HEK293 (cell line): ENCODE measurements around the gene TPST2.

Experiments
- GLI4 ChIP-seq: fragments of 450-650 bp; formaldehyde crosslinking; IDR thresholded peaks from 2 replicates; pipeline ENCODE4 v1.5.1; 2016; ENCODE audit warnings: missing biosample characterization, missing genetic modification characterization
- HOXC10 ChIP-seq: sonication (generic); formaldehyde crosslinking; IDR thresholded peaks from 2 replicates; pipeline ENCODE4 v1.8.1; 2023; ENCODE audit warnings: mild to moderate bottlenecking, missing genetic modification reagents
- KLF1 ChIP-seq: fragments of 450-650 bp; formaldehyde crosslinking; IDR thresholded peaks from 2 replicates; pipeline ENCODE4 v1.5.1; 2016; ENCODE audit warnings: missing biosample characterization, missing genetic modification characterization
- PRDM1 ChIP-seq: fragments of 450-650 bp; formaldehyde crosslinking; IDR thresholded peaks from 2 replicates; pipeline ENCODE4; 2016; ENCODE audit warnings: missing biosample characterization, missing genetic modification characterization
- ZNF416 ChIP-seq: fragments of 450-650 bp; formaldehyde crosslinking; IDR thresholded peaks from 2 replicates; pipeline ENCODE4 v1.5.1; 2016; ENCODE audit warnings: missing biosample characterization, missing genetic modification characterization
- ZNF473 ChIP-seq: fragments of 450-650 bp; formaldehyde crosslinking; IDR thresholded peaks from 2 replicates; pipeline ENCODE4 v1.5.1; 2017; ENCODE audit warnings: missing biosample characterization, missing genetic modification characterization
- ZNF501 ChIP-seq: fragments of 450-650 bp; formaldehyde crosslinking; IDR thresholded peaks from 2 replicates; pipeline ENCODE4 v1.5.1; 2016; ENCODE audit warnings: missing biosample characterization, missing genetic modification characterization
- ZNF600 ChIP-seq: fragments of 450-650 bp; formaldehyde crosslinking; IDR thresholded peaks from 2 replicates; pipeline ENCODE4 v1.5.1; 2016; ENCODE audit warnings: missing biosample characterization, missing genetic modification characterization
- ZNF629 ChIP-seq: fragments of 450-650 bp; formaldehyde crosslinking; IDR thresholded peaks from 2 replicates; pipeline ENCODE4 v1.5.1; 2017; ENCODE audit warnings: missing biosample characterization, missing genetic modification characterization
- ZNF664 ChIP-seq: fragments of 450-650 bp; formaldehyde crosslinking; IDR thresholded peaks from 2 replicates; pipeline ENCODE4 v1.5.1; 2016; ENCODE audit warnings: missing biosample characterization, missing genetic modification characterization
- ZNF670 ChIP-seq: fragments of 450-650 bp; formaldehyde crosslinking; IDR thresholded peaks from 2 replicates; pipeline ENCODE4 v1.5.1; 2016; ENCODE audit warnings: missing biosample characterization, missing genetic modification characterization, low read depth
- ZNF692 ChIP-seq: fragments of 450-650 bp; formaldehyde crosslinking; IDR thresholded peaks from 2 replicates; pipeline ENCODE4 v1.5.1; 2016; ENCODE audit warnings: missing biosample characterization, missing genetic modification characterization
- TF ChIP-seq, protein P1 (sequence below): fragments of 450-650 bp; formaldehyde crosslinking; conservative IDR thresholded peaks from 2 replicates; pipeline ENCODE4 v1.5.1; 2016; ENCODE audit warnings: low read depth, missing biosample characterization, missing genetic modification characterization
- TF ChIP-seq, protein P2 (sequence below): fragments of 450-650 bp; formaldehyde crosslinking; IDR thresholded peaks from 2 replicates; pipeline ENCODE4 v1.5.0; 2017; ENCODE audit warnings: missing biosample characterization, missing genetic modification characterization, borderline replicate concordance
- TF ChIP-seq, protein P3 (sequence below): fragments of 450-650 bp; formaldehyde crosslinking; IDR thresholded peaks from 2 replicates; pipeline ENCODE4 v1.5.1; 2016; ENCODE audit warnings: missing biosample characterization, missing genetic modification characterization
- TF ChIP-seq, protein P4 (sequence below): fragments of 450-650 bp; formaldehyde crosslinking; IDR thresholded peaks from 2 replicates; pipeline ENCODE4 v1.5.1; 2016; ENCODE audit warnings: missing biosample characterization, missing genetic modification characterization, low read depth

The TPST2 gene

DNA sequence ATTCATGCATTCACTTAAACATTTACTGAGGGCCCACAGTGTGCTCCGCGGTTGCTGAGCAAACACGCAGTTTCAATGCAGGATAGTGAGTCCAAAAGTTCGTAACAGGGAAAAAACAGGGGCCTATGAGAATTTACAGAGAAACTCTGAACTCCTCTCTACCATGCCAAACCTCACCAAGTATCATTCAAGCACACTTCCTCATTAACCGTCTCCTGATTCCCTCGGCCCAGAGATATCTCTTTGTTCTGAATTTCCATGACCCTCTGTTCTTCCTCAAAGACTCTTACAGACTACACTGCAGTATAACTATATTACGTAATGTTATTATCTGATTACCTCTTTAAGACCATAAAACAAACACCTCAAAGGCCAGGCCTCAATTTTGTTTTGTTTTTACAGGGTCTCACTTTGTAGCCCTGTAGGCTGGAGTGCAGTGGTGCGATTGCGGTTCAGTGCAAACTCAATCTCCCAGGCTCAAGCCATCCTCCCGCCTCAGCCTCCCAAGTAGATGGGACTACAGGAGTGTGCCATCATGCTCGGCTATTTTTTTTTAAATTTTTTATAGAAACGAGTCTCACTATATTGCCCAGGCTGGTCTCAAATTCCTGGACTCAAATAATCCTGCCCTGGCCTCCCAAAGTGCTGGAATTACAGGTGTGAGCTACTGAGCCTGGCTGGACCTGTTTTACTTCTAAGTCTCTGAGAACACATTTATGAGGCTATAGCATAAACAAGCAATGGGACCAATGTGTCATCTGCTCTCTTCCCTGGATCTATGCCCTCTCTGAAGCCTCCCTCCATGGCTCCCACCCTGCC lies 109.9 kb downstream of the TPST2 start (continued):
- TF ChIP-seq KLF1 (tag by site-specific recombination) (no peak), ZNF600 (tag by site-specific recombination) (peak; percentile 80), ZNF501 (tag by site-specific recombination) (no peak), ZNF692 (tag by site-specific recombination) (peak; percentile 74), PRDM1 (tag by site-specific recombination) (no peak), ZNF664 (tag by site-specific recombination) (no peak), ZNF473 (tag by site-specific recombination) (no peak), ZNF670 (tag by site-specific recombination) (no peak), ZNF629 (tag by site-specific recombination) (peak; percentile 60), ZNF416 (tag by site-specific recombination) (no peak), HOXC10 (no peak), GLI4 (no peak)
- TF ChIP-seq, protein P1, sequence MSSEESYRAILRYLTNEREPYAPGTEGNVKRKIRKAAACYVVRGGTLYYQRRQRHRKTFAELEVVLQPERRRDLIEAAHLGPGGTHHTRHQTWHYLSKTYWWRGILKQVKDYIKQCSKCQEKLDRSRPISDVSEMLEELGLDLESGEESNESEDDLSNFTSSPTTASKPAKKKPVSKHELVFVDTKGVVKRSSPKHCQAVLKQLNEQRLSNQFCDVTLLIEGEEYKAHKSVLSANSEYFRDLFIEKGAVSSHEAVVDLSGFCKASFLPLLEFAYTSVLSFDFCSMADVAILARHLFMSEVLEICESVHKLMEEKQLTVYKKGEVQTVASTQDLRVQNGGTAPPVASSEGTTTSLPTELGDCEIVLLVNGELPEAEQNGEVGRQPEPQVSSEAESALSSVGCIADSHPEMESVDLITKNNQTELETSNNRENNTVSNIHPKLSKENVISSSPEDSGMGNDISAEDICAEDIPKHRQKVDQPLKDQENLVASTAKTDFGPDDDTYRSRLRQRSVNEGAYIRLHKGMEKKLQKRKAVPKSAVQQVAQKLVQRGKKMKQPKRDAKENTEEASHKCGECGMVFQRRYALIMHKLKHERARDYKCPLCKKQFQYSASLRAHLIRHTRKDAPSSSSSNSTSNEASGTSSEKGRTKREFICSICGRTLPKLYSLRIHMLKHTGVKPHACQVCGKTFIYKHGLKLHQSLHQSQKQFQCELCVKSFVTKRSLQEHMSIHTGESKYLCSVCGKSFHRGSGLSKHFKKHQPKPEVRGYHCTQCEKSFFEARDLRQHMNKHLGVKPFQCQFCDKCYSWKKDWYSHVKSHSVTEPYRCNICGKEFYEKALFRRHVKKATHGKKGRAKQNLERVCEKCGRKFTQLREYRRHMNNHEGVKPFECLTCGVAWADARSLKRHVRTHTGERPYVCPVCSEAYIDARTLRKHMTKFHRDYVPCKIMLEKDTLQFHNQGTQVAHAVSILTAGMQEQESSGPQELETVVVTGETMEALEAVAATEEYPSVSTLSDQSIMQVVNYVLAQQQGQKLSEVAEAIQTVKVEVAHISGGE: no peak
- TF ChIP-seq, protein P2, sequence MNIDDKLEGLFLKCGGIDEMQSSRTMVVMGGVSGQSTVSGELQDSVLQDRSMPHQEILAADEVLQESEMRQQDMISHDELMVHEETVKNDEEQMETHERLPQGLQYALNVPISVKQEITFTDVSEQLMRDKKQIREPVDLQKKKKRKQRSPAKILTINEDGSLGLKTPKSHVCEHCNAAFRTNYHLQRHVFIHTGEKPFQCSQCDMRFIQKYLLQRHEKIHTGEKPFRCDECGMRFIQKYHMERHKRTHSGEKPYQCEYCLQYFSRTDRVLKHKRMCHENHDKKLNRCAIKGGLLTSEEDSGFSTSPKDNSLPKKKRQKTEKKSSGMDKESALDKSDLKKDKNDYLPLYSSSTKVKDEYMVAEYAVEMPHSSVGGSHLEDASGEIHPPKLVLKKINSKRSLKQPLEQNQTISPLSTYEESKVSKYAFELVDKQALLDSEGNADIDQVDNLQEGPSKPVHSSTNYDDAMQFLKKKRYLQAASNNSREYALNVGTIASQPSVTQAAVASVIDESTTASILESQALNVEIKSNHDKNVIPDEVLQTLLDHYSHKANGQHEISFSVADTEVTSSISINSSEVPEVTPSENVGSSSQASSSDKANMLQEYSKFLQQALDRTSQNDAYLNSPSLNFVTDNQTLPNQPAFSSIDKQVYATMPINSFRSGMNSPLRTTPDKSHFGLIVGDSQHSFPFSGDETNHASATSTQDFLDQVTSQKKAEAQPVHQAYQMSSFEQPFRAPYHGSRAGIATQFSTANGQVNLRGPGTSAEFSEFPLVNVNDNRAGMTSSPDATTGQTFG: no peak
- TF ChIP-seq, protein P3, sequence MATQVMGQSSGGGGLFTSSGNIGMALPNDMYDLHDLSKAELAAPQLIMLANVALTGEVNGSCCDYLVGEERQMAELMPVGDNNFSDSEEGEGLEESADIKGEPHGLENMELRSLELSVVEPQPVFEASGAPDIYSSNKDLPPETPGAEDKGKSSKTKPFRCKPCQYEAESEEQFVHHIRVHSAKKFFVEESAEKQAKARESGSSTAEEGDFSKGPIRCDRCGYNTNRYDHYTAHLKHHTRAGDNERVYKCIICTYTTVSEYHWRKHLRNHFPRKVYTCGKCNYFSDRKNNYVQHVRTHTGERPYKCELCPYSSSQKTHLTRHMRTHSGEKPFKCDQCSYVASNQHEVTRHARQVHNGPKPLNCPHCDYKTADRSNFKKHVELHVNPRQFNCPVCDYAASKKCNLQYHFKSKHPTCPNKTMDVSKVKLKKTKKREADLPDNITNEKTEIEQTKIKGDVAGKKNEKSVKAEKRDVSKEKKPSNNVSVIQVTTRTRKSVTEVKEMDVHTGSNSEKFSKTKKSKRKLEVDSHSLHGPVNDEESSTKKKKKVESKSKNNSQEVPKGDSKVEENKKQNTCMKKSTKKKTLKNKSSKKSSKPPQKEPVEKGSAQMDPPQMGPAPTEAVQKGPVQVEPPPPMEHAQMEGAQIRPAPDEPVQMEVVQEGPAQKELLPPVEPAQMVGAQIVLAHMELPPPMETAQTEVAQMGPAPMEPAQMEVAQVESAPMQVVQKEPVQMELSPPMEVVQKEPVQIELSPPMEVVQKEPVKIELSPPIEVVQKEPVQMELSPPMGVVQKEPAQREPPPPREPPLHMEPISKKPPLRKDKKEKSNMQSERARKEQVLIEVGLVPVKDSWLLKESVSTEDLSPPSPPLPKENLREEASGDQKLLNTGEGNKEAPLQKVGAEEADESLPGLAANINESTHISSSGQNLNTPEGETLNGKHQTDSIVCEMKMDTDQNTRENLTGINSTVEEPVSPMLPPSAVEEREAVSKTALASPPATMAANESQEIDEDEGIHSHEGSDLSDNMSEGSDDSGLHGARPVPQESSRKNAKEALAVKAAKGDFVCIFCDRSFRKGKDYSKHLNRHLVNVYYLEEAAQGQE (tag by site-specific recombination): no peak
- TF ChIP-seq, protein P4, sequence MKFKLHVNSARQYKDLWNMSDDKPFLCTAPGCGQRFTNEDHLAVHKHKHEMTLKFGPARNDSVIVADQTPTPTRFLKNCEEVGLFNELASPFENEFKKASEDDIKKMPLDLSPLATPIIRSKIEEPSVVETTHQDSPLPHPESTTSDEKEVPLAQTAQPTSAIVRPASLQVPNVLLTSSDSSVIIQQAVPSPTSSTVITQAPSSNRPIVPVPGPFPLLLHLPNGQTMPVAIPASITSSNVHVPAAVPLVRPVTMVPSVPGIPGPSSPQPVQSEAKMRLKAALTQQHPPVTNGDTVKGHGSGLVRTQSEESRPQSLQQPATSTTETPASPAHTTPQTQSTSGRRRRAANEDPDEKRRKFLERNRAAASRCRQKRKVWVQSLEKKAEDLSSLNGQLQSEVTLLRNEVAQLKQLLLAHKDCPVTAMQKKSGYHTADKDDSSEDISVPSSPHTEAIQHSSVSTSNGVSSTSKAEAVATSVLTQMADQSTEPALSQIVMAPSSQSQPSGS (tag by site-specific recombination): peak; percentile 91
